ENCODE data around the gene ACBD4.
"Not testable (repeated sequence)": the region's sequence is repeated elsewhere in the genome, so short reads cannot be mapped to it uniquely, and the experiment has no call there.

ACBD4 gene

DNA sequence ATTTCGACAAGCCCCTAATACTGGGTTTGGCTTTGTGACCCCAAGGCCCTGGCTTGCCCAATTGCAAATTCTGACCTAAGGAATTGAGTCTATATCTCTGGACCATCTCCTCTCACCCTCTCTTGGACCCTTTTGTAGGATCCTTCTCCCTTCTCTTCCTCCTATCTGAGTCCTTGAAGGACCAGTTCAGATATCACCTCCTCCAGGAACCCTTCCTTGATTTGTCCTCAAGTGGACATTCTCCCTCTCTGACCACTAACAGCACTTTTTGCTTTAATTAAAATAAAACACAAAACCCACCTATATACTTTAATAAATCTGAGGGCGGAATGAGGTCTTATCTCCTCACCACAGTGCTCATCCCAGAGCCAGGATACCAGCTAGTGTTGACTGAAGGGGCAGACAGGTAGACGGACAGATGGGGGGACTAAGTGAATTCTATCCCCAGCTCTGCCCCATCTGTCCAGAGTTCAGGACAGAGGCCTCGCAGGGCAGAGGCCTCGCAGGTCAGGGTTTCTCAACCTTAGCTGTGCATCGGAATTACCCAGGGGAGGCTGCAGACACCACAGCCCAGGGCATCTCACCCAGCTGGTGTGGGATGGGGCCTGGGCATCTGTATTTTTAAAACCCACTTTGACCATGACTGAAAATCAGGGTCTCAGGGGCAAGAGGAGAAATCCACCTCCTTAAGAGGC, 12.3 kb upstream of the ACBD4 start:
- ATAC-seq, result no peak
- Mint-ChIP-seq H3K4me3 (no peak overlapping the region), H3K4me1 (peaks cover 12% of the 10 kb centered on the region), H3K36me3 (no peaks in the 10 kb centered on the region), H3K27ac (no peak overlapping the region), H3K9me3 (no peaks in the 10 kb centered on the region)
- no peak for DNase-seq (ENCODE audit: low spot score in 2 of 2)

DNA sequence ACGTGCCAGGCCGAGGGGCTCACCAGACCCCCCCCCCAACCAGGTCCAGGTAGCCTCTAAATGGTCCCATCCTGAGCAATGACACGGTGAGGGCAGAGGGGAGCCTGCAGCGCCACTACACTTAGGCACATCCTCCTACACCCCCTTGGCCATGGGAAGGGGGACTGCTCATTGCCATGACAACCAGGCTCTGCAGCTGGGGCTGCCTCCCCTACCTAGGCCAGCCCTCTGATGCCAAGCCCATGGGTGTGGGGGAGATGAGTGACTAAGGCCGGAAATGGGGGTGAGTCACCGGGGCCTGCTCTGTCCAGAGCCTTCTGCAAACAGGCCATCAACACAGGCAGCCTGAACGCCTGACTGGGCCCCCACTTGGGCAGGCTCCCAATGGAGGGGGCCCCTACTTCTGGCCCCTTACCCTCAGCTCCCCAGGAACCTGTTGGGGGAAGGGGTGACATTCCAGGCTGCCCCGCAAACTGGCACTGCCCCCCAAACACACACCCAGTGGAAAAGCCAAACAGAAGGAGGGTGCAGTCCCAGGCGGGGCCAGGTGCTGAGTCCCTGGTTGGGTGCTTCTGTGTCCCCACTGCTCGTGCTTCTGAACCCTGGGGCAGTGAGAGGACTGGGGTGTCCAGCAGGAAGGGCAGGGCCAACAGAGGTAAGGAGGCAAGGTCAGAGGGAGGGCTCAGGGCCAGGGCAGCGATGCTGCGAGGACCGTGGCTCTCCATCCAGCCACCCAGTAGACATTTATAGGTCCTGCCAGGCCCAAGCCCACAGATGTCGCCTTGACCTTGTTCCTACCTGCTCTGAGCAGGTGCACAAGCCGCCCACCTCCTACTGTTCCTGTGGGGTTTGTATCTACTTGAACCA, 11.3 kb upstream of the ACBD4 start:
- ATAC-seq (peak; percentile 86), DNase-seq (ENCODE audit: low spot score in 2 of 2) (peak in 1 of 2 donors; percentile 60)
- peak overlapping the region; percentile 82 for H3K27ac Mint-ChIP-seq
- H3K4me3 Mint-ChIP-seq, result no peak overlapping the region
- H3K36me3 Mint-ChIP-seq, result no peaks in the 10 kb centered on the region
- no peaks in the 10 kb centered on the region for H3K9me3 Mint-ChIP-seq
- peaks cover 12% of the 10 kb centered on the region for H3K4me1 Mint-ChIP-seq

DNA sequence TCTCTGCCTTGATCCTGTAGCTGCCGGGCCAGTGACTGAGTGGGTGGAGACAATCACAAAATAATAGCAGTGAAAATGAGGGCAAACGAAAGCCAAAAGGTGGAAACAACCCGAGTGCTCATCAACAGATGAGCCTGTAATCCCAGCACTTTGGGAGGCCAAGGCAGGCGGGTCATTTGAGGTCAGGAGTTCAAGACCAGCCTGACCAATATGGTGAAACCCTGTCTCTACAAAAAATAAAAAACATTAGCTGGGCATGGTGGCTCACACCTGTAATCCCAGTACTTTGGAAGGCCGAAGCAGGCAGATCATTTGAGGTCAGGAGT, 10.7 kb upstream of the ACBD4 start:
- not testable (repeated sequence) for DNase-seq (ENCODE audit: low spot score in 2 of 2); ATAC-seq; H3K9me3 Mint-ChIP-seq; H3K36me3 Mint-ChIP-seq; H3K4me3 Mint-ChIP-seq
- Mint-ChIP-seq H3K4me1 (peaks cover 12% of the 10 kb centered on the region), H3K27ac (peak overlapping the region; percentile 82)

DNA sequence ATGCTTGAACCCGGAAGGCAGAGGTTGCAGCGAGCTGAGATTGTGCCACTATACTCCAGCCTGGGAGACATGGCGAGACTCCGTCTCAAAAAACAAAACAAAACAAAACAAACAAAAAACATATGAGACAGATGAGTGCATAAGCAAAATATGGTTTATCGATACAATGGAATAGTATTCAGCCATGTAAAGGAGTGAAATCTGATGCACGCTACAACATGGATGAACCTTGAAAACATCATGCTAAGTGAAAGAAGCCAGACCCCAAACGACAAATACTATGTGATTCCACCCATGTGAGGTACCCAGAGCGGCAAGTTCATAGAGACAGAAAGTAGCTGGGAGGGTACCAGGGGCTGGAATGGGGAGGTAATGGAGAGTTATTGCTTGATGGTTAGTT, 10.0 kb upstream of the ACBD4 start:
- Mint-ChIP-seq H3K4me1 (peaks cover 12% of the 10 kb centered on the region), H3K27ac (no peak overlapping the region), H3K36me3 (no peaks in the 10 kb centered on the region), H3K9me3 (no peaks in the 10 kb centered on the region), H3K4me3 (no peak overlapping the region)
- DNase-seq (ENCODE audit: low spot score in 2 of 2) (no peak), ATAC-seq (no peak)

DNA sequence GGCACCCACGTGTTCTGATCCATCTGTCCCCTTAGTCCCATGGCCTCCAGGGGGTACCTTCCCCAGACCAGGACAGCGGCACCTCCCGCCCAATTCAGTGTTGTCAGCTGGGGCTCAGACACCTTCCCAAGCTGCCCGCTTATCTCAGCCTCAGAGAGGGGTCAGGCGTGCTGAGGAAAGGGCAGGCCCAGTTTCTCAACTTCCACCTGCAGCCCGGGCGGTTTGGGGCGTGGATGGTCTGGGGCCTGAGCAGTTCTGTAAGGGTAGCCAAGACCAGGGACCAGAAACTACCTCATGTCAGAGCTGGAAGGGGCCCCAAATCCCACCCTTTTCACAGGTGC, 8.3 kb upstream of the ACBD4 start:
- DNase-seq (ENCODE audit: low spot score in 2 of 2) (no peak), ATAC-seq (no peak)
- no peak overlapping the region for H3K27ac Mint-ChIP-seq
- no peak overlapping the region for H3K4me3 Mint-ChIP-seq
- no peaks in the 10 kb centered on the region for H3K36me3 Mint-ChIP-seq
- peaks cover 21% of the 10 kb centered on the region for H3K4me1 Mint-ChIP-seq
- H3K9me3 Mint-ChIP-seq, result no peaks in the 10 kb centered on the region

DNA sequence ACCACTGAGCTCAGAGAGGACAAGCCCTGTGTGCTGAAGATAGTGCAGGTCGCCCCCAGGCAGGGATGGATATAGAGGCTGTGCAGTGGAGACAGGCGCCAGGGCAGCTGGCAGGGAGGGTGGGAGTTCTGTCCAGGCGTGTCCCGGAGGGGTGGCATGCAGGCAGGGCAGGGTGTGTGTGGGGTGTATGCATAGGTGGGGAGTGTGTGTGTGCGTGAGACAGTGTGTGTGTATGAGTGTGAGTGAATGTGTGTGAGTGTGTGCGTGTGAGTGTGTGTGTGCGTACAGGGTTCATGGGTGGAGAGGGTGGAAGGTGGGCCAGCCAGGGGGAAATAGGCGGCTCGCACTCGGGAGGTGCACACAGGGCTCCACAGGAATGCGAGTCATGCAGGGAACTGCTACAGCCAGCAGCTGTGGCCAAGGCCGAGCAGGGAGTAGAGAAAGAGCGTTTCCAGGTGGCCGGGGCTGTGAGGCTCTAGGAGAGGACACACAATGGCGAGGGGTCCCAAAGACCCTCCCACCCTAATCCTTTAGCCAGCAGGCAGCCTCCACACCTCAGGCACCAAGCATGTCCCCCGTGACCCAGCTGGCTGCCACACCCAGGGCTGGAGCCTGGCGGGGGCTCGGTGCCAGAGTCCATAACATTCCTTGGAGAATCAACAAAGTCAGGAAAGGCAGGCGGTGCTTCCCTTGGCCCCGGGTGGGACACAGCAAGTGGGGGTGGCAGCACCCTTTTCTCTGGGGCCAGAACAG, 7.8 kb upstream of the ACBD4 start:
- Mint-ChIP-seq H3K36me3 (no peaks in the 10 kb centered on the region), H3K27ac (no peak overlapping the region), H3K4me1 (peaks cover 21% of the 10 kb centered on the region), H3K4me3 (no peak overlapping the region), H3K9me3 (no peaks in the 10 kb centered on the region)
- ATAC-seq (no peak), DNase-seq (ENCODE audit: low spot score in 2 of 2) (no peak)

DNA sequence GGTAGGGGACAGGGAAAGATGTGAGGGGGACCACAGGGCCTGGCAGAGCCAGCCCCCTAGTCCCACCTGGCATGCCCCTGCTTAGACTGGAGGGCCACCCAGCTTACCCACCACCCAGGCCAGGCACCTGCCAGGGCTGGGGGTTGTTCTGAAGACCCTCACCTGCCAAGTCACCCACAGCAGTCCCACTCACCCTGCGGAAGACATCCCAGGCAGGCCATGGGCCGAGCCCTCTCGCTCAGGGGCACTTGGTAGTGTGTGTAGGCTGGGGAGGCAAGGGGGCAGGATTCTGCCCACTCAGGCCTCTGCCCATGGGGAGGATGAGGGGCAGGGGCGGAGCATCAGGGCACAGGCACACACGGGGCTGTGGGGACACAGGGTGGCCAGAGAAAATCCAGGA, 7.2 kb upstream of the ACBD4 start:
- no peak for ATAC-seq
- DNase-seq (ENCODE audit: low spot score in 2 of 2), result no peak
- Mint-ChIP-seq H3K27ac (no peak overlapping the region), H3K36me3 (no peaks in the 10 kb centered on the region), H3K9me3 (no peaks in the 10 kb centered on the region), H3K4me3 (no peak overlapping the region), H3K4me1 (peaks cover 21% of the 10 kb centered on the region)

DNA sequence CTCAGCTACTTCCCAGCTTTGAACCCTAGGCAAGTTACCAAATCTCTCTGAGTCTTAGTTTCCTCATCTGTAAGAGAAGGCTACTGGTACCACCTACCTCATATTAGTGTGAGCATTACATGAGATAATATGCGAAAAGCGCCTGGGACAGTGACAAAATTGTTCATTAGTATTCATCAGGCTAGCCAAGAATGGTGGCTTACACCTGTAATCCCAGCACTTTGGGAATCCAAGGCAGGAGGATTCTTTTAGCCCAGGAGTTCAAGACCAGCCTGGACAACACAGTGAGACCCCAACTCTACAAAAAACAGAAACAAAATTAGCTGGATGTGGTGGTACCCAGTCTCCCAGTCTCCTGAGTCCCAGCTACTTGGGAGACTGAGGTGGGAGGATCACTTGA, 6.5 kb upstream of the ACBD4 start:
- H3K27ac Mint-ChIP-seq, result no peak overlapping the region
- H3K4me3 Mint-ChIP-seq, result no peak overlapping the region
- no peaks in the 10 kb centered on the region for H3K9me3 Mint-ChIP-seq
- DNase-seq (ENCODE audit: low spot score in 2 of 2) (no peak), ATAC-seq (no peak)
- peaks cover 20% of the 10 kb centered on the region for H3K4me1 Mint-ChIP-seq
- H3K36me3 Mint-ChIP-seq, result no peaks in the 10 kb centered on the region

DNA sequence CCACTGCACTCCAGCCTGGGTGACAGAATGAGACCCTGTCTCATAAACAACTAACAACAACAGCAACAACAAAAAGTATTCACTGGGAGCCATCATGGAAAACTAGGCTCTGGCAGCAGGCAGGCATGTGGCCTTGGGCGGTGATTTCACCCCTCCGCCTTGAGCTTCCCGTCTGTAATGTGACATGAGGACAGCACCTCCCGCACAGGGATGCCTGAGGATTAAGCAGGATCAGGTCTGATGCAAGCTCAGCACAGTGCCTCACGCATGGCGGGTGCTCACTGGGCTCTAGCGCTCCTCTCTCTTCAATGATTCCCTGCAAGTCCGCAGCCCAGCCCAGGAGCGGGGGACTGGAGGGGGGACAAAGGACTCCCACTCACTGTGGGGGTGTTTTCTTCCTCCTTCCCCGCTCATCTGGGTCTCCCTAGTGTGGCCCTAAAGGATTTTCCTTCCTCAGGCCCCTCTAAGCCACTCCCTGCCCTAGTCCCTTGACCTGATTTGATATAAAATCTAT, 6.0 kb upstream of the ACBD4 start:
- Mint-ChIP-seq H3K27ac (no peak overlapping the region), H3K9me3 (no peaks in the 10 kb centered on the region), H3K4me1 (peaks cover 15% of the 10 kb centered on the region), H3K36me3 (no peaks in the 10 kb centered on the region), H3K4me3 (no peak overlapping the region)
- ATAC-seq (no peak), DNase-seq (ENCODE audit: low spot score in 2 of 2) (no peak)

DNA sequence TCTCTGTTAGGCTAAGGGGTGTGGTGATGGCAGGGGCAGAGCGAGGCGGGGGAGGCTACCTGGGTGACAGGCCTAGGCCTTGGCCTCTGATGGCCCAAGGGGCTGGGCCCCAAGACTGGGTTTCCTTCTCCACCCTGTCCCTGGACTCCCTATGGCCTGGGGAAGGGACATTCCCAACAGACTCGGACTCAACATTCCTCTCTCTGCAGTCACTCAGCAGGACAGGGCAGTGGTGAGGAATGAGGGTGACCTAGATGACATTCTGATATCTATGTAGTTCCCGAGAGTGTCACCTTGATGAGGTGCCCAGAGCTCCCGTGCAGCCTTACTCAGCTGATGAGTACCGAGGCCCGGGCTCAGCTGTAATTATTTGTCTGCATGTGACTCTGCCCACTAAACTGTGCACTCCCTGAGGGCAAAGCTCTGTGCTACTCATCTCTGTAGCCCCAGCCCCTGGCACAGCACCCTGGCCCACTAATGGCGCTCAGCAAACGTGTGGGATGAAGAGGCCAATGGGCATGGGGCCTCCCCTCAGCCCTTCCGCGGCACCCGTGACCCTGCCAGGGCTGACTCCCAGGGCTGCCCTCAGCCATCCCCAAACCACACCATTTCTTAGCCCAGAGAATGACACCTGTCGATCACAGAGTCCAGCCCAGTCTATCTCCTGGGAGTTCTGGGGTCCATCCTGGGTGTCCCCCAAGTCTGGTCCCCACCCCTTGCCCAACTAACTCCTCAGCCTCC, 5.4 kb upstream of the ACBD4 start:
- H3K4me3 Mint-ChIP-seq, result no peak overlapping the region
- ATAC-seq, result no peak

DNA sequence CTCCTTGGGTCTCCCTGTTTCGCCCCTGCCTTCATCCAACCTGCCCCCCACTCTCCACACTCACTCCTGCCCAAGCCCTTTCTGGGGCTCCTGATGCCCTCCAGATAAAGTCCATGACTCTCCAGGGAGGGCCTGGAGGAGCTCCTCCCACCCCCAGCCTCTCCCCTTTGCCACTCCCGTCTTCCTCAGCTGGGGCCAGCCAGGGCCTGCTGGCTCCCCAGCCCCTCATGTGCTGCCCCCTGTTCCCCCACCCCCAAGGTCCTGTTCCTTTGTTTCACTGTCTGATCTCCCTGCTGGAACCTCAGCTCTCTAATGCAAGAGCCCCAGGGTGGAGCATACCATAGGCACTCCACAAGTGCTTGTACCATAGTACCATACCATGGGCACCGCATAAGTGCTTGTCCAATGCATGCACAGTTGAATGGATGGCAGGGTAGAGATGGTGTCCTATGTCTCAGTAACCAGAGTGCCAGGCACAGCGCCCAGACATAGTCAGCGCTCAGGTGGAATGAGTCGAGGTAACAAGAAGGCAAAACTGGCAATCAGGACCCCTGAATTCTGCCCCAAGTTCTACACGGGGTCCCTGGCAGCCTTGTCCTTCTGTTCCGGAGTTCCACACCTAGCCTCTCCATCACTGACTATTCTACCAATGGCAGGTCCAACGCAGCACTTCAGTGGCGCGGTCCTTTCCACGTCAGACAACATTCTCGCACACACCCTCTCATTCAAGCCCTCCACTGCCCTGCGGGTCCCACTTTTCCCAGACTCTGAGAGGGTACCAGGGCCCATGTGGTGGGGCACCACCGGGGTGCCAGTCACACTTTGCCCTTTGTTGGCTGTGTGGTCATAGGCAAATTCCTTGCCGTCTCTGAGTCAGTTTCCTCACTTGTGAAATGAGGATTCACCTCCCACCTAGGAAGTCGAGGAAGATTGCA, 4.5 kb upstream of the ACBD4 start:
- DNase-seq (ENCODE audit: low spot score in 2 of 2) (no peak), ATAC-seq (no peak)
- no peaks in the 10 kb centered on the region for H3K36me3 Mint-ChIP-seq
- H3K4me3 Mint-ChIP-seq, result peak overlapping the region; percentile 77
- peaks cover 26% of the 10 kb centered on the region for H3K4me1 Mint-ChIP-seq
- H3K9me3 Mint-ChIP-seq, result no peaks in the 10 kb centered on the region
- H3K27ac Mint-ChIP-seq, result no peak overlapping the region

More for the DNA sequence above, 5.4 kb upstream of the ACBD4 start:
- DNase-seq (ENCODE audit: low spot score in 2 of 2), result no peak
- Mint-ChIP-seq H3K36me3 (no peaks in the 10 kb centered on the region), H3K27ac (no peak overlapping the region), H3K9me3 (no peaks in the 10 kb centered on the region), H3K4me1 (peaks cover 17% of the 10 kb centered on the region)

DNA sequence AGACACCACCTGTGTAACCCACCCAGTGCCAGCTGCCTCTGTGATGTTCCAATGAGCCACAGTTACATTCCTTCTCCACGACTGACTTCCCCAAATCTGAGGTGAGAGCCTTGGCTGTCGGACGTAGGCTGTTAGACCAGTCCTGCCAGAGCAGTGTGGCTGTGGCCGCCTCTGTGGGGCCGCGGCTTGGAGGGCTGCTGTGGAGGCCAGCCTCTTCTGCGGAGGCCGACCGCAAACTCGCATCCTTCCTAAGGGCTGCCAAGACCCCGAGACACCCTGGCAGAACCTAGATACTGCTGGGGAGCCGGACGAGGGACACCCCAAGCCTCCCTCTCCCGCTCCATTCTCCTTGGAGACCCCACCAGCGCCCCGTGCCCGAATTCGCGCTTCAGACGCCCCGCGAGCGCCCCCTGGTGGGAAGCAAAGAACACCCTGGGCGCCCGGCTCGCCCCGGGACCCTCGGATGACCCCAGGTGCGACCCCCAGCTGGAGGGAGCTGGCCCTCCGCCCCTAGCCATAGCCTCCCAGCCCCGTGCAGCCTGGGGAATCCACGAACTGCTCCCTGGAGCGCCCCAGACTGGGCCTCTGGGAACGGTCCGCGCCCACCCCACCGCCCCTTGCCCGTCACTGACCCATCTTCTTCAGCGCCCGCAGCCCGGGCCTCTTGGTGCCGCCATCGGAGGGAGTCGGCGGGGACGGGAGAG, 3.7 kb upstream of the ACBD4 start:
- Mint-ChIP-seq H3K27ac (no peak overlapping the region), H3K4me3 (peak overlapping the region; percentile 77), H3K36me3 (no peaks in the 10 kb centered on the region), H3K9me3 (no peaks in the 10 kb centered on the region), H3K4me1 (peaks cover 33% of the 10 kb centered on the region)
- ATAC-seq (peak; percentile 4), DNase-seq (ENCODE audit: low spot score in 2 of 2) (peak; percentile 64 to 81)

DNA sequence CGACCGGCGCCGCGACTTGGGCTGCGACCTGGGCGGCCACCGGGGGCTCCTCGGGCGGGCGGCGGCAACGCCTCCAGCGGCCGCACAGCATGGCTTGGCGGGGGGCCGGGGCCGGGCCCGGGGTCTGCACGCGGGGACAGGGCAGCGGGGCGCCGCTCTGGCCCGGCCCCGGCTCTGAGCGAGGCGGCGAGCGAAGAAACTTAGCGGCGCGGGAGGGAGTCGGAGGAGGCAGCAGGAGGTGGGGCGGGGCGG, 3.2 kb upstream of the ACBD4 start, which contains the start of gene PLCD3:
Gene PLCD3 (minus strand): TSS at position 196 of the 252 bp plus-strand sequence. CDS start 105 bp downstream, at position 91.
- Mint-ChIP-seq H3K4me3 (peak within 1 kb of the TSS; percentile 77), H3K4me1 (peaks cover 33% of the 10 kb centered on the region), H3K9me3 (no peaks in the 10 kb centered on the region), H3K36me3 (no peaks in the 10 kb centered on the region), H3K27ac (peak within 1 kb of the TSS; percentile 48)
- ATAC-seq, result peak; percentile 50
- no peak for DNase-seq (ENCODE audit: low spot score in 2 of 2)
